Nephron (organoid): ENCODE results near the gene EPS8.

ENCODE experiments used
- H3K27ac Mint-ChIP-seq, 3 experiments: 2 replicates each; pipeline ENCODE4 v1.8.0; 2020; ENCODE audit warnings: mixed read lengths in 3 of 3, mild to moderate bottlenecking in 2 of 3, moderate library complexity in 1 of 3
- H3K27me3 Mint-ChIP-seq: 2 replicates; pipeline ENCODE4 v1.8.0; 2021; ENCODE audit warnings: low read depth, mild to moderate bottlenecking, moderate library complexity, mixed read lengths
- H3K36me3 Mint-ChIP-seq: 2 replicates; pipeline ENCODE4 v1.8.0; 2020; ENCODE audit warnings: low read depth, mixed read lengths
- H3K4me1 Mint-ChIP-seq: 2 replicates; pipeline ENCODE4 v1.8.0; 2020; ENCODE audit warnings: mixed read lengths
- H3K4me3 Mint-ChIP-seq, 3 experiments: 2 replicates each; pipeline ENCODE4 v1.8.0; 2020; ENCODE audit warnings: mild to moderate bottlenecking in 3 of 3, mixed read lengths in 3 of 3, moderate library complexity in 2 of 3
- H3K9me3 Mint-ChIP-seq: 2 replicates; pipeline ENCODE4 v1.8.0; 2020; ENCODE audit warnings: mixed read lengths
- TF ChIP-seq, protein P1 (sequence below), 3 experiments: fragments of 200-600 bp; sonication (generic); IDR thresholded peaks; one replicate each; pipeline ENCODE4 v1.5.0; 2021; ENCODE audit warnings: antibody characterized with exemption in 3 of 3; ENCODE audit not compliant: unreplicated experiment in 3 of 3

EPS8 gene

DNA sequence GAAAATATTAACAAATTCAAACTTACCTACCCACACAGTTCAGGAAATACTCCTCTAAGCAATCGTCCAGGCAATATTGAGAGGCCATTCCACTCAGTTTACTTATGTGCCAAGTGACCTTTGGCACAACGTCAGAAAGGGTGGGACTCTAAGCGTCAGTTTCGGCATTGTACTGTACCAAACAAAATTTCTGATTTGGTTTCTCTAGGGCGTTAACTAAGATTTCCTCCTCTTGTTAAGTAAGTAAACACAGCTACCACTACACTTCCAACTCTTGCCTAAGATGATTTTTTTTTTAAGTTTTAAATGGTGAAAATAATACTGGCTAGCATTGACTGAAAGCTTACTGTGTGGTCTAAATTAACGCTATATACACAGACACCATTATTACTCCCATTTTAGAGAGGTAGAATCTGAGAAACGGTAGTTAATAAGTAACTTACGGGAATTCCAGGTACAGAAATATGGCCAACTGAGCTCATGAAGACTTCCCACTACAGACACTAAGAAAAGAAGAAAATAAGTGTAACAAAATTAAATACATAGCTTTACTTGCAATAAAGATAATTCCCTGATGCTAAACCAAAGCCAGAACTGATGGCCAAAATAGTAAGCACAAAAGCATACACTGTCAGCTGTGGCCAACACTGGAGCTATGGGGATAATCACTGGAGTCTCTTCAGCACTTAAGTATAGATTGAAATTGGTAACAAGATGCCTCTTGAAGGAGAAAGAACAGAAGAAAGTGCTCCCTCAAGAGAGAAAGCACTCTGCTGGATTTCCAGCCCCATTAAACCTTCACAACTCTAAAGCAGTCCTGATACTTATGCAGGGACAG is 76.1 kb downstream of the EPS8 start:
- no peak overlapping the region for H3K4me3 Mint-ChIP-seq
- H3K36me3 Mint-ChIP-seq, result no peaks in the 10 kb centered on the region
- H3K9me3 Mint-ChIP-seq, result no peaks in the 10 kb centered on the region
- peak overlapping the region in 1 of 3 experiments; percentile 7 for H3K27ac Mint-ChIP-seq
- H3K4me1 Mint-ChIP-seq, result peaks cover 13% of the 10 kb centered on the region
- TF ChIP-seq, protein P1, sequence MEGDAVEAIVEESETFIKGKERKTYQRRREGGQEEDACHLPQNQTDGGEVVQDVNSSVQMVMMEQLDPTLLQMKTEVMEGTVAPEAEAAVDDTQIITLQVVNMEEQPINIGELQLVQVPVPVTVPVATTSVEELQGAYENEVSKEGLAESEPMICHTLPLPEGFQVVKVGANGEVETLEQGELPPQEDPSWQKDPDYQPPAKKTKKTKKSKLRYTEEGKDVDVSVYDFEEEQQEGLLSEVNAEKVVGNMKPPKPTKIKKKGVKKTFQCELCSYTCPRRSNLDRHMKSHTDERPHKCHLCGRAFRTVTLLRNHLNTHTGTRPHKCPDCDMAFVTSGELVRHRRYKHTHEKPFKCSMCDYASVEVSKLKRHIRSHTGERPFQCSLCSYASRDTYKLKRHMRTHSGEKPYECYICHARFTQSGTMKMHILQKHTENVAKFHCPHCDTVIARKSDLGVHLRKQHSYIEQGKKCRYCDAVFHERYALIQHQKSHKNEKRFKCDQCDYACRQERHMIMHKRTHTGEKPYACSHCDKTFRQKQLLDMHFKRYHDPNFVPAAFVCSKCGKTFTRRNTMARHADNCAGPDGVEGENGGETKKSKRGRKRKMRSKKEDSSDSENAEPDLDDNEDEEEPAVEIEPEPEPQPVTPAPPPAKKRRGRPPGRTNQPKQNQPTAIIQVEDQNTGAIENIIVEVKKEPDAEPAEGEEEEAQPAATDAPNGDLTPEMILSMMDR (IDR thresholded peaks at IDR 0.05; ENCODE audit: unreplicated experiment in 3 of 3), result no peak
- no peaks in the 10 kb centered on the region for H3K27me3 Mint-ChIP-seq

DNA sequence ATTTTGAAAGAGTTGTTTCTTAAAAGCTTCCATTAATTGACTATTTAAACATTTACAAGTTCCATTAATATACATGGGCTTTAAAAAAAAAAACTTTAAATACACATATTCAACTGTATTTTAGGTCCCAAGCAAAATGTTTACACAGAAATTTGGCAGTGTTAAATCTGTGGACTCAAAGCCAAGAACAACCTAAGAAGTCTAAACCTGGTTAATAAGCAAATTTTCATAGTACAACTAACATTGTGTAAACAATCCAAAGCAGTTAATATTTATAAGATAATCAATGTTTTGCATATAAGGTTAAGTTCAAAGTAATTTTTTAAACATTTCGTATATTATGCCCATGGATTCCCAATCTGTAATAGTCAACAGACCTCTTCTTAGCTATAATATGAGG is 77.0 kb downstream of the EPS8 start:
- Mint-ChIP-seq H3K9me3 (no peaks in the 10 kb centered on the region), H3K4me1 (peaks cover 13% of the 10 kb centered on the region), H3K27me3 (no peaks in the 10 kb centered on the region)

DNA sequence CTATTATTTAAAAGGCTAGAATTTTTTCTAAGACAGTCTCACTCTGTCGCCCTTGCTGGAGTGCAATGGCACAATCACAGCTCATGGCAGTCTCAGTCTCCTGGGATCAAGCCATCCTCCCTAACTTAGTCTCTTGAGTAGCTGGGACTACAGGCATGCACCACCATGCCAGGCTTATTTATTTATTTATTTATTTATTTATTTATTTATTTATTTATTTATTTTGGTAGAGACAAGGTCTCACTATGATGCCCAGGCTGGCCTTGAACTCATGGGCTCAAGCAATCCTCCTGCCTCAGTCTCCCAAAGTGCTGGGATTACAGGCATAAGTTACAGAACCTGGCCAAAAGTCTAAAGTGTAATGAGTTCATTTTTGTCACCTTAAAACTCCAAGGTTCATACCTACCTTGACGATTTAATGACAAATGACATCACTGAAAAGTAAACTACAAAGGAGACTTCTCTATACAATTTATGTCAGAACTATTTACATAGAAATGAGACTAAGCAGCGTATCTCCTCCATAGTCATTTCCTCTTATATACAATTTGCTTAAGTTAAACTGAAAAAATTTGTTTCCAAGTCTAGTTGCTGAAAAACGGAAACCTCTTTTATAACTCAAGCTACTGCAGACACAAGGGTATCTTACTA is 78.2 kb downstream of the EPS8 start:
- Mint-ChIP-seq H3K9me3 (no peaks in the 10 kb centered on the region), H3K27me3 (no peaks in the 10 kb centered on the region), H3K36me3 (no peaks in the 10 kb centered on the region), H3K4me3 (no peak overlapping the region), H3K4me1 (peaks cover 19% of the 10 kb centered on the region), H3K27ac (no peak overlapping the region)
- TF ChIP-seq, protein P1 (IDR thresholded peaks at IDR 0.05; ENCODE audit: unreplicated experiment in 3 of 3), result no peak

More for the DNA sequence above, 77.0 kb downstream of the EPS8 start:
- TF ChIP-seq, protein P1 (IDR thresholded peaks at IDR 0.05; ENCODE audit: unreplicated experiment in 3 of 3), result no peak
- Mint-ChIP-seq H3K36me3 (no peaks in the 10 kb centered on the region), H3K27ac (peak overlapping the region in 1 of 3 experiments; percentile 7), H3K4me3 (no peak overlapping the region)

- peak overlapping the region in 1 of 3 experiments; percentile 10 for H3K27ac Mint-ChIP-seq
- H3K36me3 Mint-ChIP-seq, result no peaks in the 10 kb centered on the region
- no peaks in the 10 kb centered on the region for H3K27me3 Mint-ChIP-seq
- H3K4me1 Mint-ChIP-seq, result peaks cover 20% of the 10 kb centered on the region
- no peaks in the 10 kb centered on the region for H3K9me3 Mint-ChIP-seq
- H3K4me3 Mint-ChIP-seq, result no peak overlapping the region
- TF ChIP-seq, protein P1 (IDR thresholded peaks at IDR 0.05; ENCODE audit: unreplicated experiment in 3 of 3), result no peak
Measured at GRCh38 chr12:15709551-15709950, 79.6 kb downstream of the EPS8 start.

GRCh38 chr12:15708396-15709076 is 80.7 kb downstream of the EPS8 start:
- Mint-ChIP-seq H3K9me3 (no peaks in the 10 kb centered on the region), H3K27ac (no peak overlapping the region), H3K27me3 (no peaks in the 10 kb centered on the region), H3K4me3 (no peak overlapping the region), H3K4me1 (peaks cover 20% of the 10 kb centered on the region), H3K36me3 (no peaks in the 10 kb centered on the region)
- TF ChIP-seq, protein P1 (IDR thresholded peaks at IDR 0.05; ENCODE audit: unreplicated experiment in 3 of 3), result no peak
